SK-N-SH (cell line): Measurements from ENCODE around the gene RPL29. TPM values are rescaled to one million over a fixed set of nuclear protein-coding genes. Genes with fewer than 3 reads are reported as not detected.

Experiments used
- CTCF ChIA-PET: fragments of 300-600, 350-600 bp; formaldehyde crosslinking; extraction: SDS; loops from one replicate; lab custom pipeline; 2021; lab: Yijun Ruan, JAX
- POLR2A ChIA-PET: fragments of 350-600 bp; sonication (Branson Sonifier 250); formaldehyde crosslinking; extraction: SDS; loops from one replicate; lab custom pipeline; 2020; ENCODE audit warnings: antibody characterized with exemption, inconsistent platforms; lab: Yijun Ruan, JAX
- DNase-seq: peaks from one replicate; pipeline ENCODE4 v3.0.0; 2012
- H2AFZ ChIP-seq: fragments of 200-600 bp; sonication (generic); 2 replicates; pipeline ENCODE4 v1.8.1; 2016; ENCODE audit warnings: antibody characterized with exemption, mild to moderate bottlenecking, low read depth
- H3F3A ChIP-seq: fragments of 200-600 bp; sonication (generic); replicated peaks from 2 replicates; pipeline ENCODE3; 2016; ENCODE audit warnings: antibody characterized with exemption, mild to moderate bottlenecking; ENCODE audit not compliant: insufficient read depth
- H3K27ac ChIP-seq, 2 experiments: fragments of 200-500 bp in 1 of 2; fragments of 200-600 bp in 1 of 2; sonication (Bioruptor generic) in 1 of 2; sonication (generic), shearing (Covaris generic) in 1 of 2; 2 replicates each; pipeline versions ENCODE4 v1.5.1 to v1.6.1; 2014 to 2016; ENCODE audit warnings: low read depth in 2 of 2, inconsistent platforms in 1 of 2, low read length in 1 of 2, mild to moderate bottlenecking in 1 of 2, mixed read lengths in 1 of 2
- H3K27me3 ChIP-seq: fragments of 200-600 bp; sonication (generic), shearing (Covaris generic); 2 replicates; pipeline ENCODE4 v1.6.1; 2016; ENCODE audit warnings: mixed run types; ENCODE audit not compliant: insufficient read depth
- H3K36me3 ChIP-seq, 2 experiments: fragments of 200-500 bp in 1 of 2; fragments of 200-600 bp in 1 of 2; sonication (Bioruptor generic) in 1 of 2; sonication (generic) in 1 of 2; replicated peaks in 1 of 2; 2 replicates each; pipeline versions ENCODE3 to v1.5.1; 2014 to 2016; ENCODE audit warnings: low read length in 1 of 2, mild to moderate bottlenecking in 1 of 2; ENCODE audit not compliant: insufficient read depth in 2 of 2, control insufficient read depth in 1 of 2
- H3K4me1 ChIP-seq, 2 experiments: fragments of 200-500 bp in 1 of 2; fragments of 200-600 bp in 1 of 2; sonication (Bioruptor generic) in 1 of 2; sonication (generic), shearing (Covaris generic) in 1 of 2; 2 replicates each; pipeline versions ENCODE4 v1.5.1 to v1.6.1; 2014 to 2016; ENCODE audit warnings: low read depth in 1 of 2, low read length in 1 of 2, mixed run types in 1 of 2; ENCODE audit not compliant: insufficient read depth in 2 of 2, control insufficient read depth in 1 of 2
- H3K4me2 ChIP-seq: fragments of 200-600 bp; sonication (generic), shearing (Covaris generic); 2 replicates; pipeline ENCODE4 v1.6.1; 2017; ENCODE audit warnings: mixed run types
- H3K4me3 ChIP-seq, 2 experiments: fragments of 200-500 bp in 1 of 2; fragments of 200-600 bp in 1 of 2; sonication (Bioruptor generic) in 1 of 2; sonication (generic), shearing (Covaris generic) in 1 of 2; 2 replicates each; pipeline versions ENCODE4 v1.5.1 to v1.8.1; 2014 to 2016; ENCODE audit warnings: low read depth in 2 of 2, inconsistent platforms in 1 of 2, low read length in 1 of 2, mild to moderate bottlenecking in 1 of 2, mixed read lengths in 1 of 2, moderate library complexity in 1 of 2
- H3K79me2 ChIP-seq: fragments of 200-600 bp; sonication (generic); 2 replicates; pipeline ENCODE4 v1.8.1; 2017; ENCODE audit warnings: mild to moderate bottlenecking; ENCODE audit not compliant: insufficient read depth
- H3K9ac ChIP-seq: fragments of 200-600 bp; sonication (generic); 2 replicates; pipeline ENCODE4 v1.6.1; 2017; ENCODE audit warnings: mixed run types
- H3K9me2 ChIP-seq: fragments of 200-600 bp; sonication (generic); 2 replicates; pipeline ENCODE4 v1.6.1; 2017; ENCODE audit warnings: mixed run types
- H3K9me3 ChIP-seq: fragments of 200-600 bp; sonication (generic); 2 replicates; pipeline ENCODE4 v1.6.1; 2017; ENCODE audit warnings: mixed run types, mild to moderate bottlenecking, moderate library complexity
- H4K20me1 ChIP-seq: fragments of 200-600 bp; sonication (generic); 2 replicates; pipeline ENCODE4 v1.6.1; 2017; ENCODE audit warnings: mild to moderate bottlenecking, mixed run types; ENCODE audit not compliant: insufficient read depth
- CHD2 ChIP-seq: fragments of 150-350 bp; IDR thresholded peaks from 2 replicates; pipeline ENCODE4 v1.6.1; 2018; ENCODE audit warnings: low read length; ENCODE audit not compliant: partially characterized antibody
- EP300 ChIP-seq, 2 experiments: IDR thresholded peaks; 2 replicates each; pipeline versions ENCODE4 v1.4.0 to v1.6.1; 2012; ENCODE audit warnings: borderline replicate concordance in 1 of 2, low read depth in 1 of 2, low read length in 1 of 2
- FOXJ3 ChIP-seq: sonication (generic); formaldehyde crosslinking; IDR thresholded peaks from 2 replicates; pipeline ENCODE4 v1.5.1; 2020; ENCODE audit warnings: mild to moderate bottlenecking, missing genetic modification reagents
- FOXM1 ChIP-seq: IDR thresholded peaks from 2 replicates; pipeline ENCODE4 v1.4.0; 2012; ENCODE audit warnings: low read depth, mild to moderate bottlenecking
- JUND ChIP-seq: IDR thresholded peaks from 2 replicates; pipeline ENCODE4 v1.4.0; 2012
- MEF2A ChIP-seq: IDR thresholded peaks from 2 replicates; pipeline ENCODE4 v1.4.0; 2012; ENCODE audit warnings: low read depth, borderline replicate concordance
- MXI1 ChIP-seq: IDR thresholded peaks from 2 replicates; pipeline ENCODE4 v1.6.1; 2012; ENCODE audit warnings: mild to moderate bottlenecking, low read depth, low read length, improper control_type of control experiment
- RAD21 ChIP-seq: IDR thresholded peaks from 2 replicates; pipeline ENCODE4 v1.6.1; 2012; ENCODE audit warnings: mild to moderate bottlenecking, low read length
- REST ChIP-seq: IDR thresholded peaks from 2 replicates; pipeline ENCODE4 v1.6.1; 2012; ENCODE audit warnings: mild to moderate bottlenecking, low read depth, low read length, moderate library complexity
- USF1 ChIP-seq: IDR thresholded peaks from 2 replicates; pipeline ENCODE4 v1.4.0; 2012; ENCODE audit warnings: low read depth, borderline replicate concordance
- WGBS: methylation state at CpG from one replicate; pipeline ENCODE4 v1.1.6; 2017; ENCODE audit warnings: low lambda C conversion rate; 5-methylcytosine and 5-hydroxymethylcytosine counted together
- polyA plus RNA-seq, 3 experiments: library from polyadenylated mRNA; depleted of rRNA; stranded (reverse); fragments of >200 nt; gene quantifications; 2 replicates each; pipeline ENCODE4 v1.2.3, GENCODE V29; 2012

RPL29 gene
- polyA plus RNA-seq, 1 of the 3 experiments (the other 2 are of a cell fraction): 3,173 TPM

- TF ChIP-seq REST (no peak), USF1 (no peak), CHD2 (peak; percentile 88), JUND (no peak), FOXM1 (no peak)
Observed at GRCh38 chr3:52029053-52029452, 33.4 kb upstream of the RPL29 start (continued).

GRCh38 chr3:52028572-52028971, 32.9 kb upstream of the RPL29 start:
- Histone ChIP-seq H3K4me2 (no peak overlapping the region), H3K79me2 (no peaks in the 10 kb centered on the region), H4K20me1 (no peaks in the 10 kb centered on the region), H2AFZ (no peak overlapping the region), H3K27ac (peak overlapping the region in 1 of 2 experiments; percentile 100; a peak in 2 of 4 replicates), H3K36me3 (no peaks in the 10 kb centered on the region), H3K9me3 (no peaks in the 10 kb centered on the region), H3K4me3 (no peak overlapping the region), H3K4me1 (peaks cover 0 to 83% of the 10 kb centered on the region in 2 experiments; a peak in 2 of 4 replicates), H3K9me2 (no peaks in the 10 kb centered on the region), H3K27me3 (no peaks in the 10 kb centered on the region), H3F3A (no peaks in the 10 kb centered on the region), H3K9ac (no peak overlapping the region)
- 53% methylated on average over 5 of the region's 12 CpGs for WGBS
- POLR2A ChIA-PET: interaction anchor here (0.6 to 9.4 kb wide), 20 partner anchors 8 to 259 kb away, joined by 3 to 218 read pairs (median 6); partner anchors contain the start of genes DUSP7, GLYCTK and RPL29
- peak; percentile 85 for DNase-seq
- CTCF ChIA-PET: interaction anchor here (0.7 to 9.8 kb wide), 12 partner anchors 10 to 116 kb away, joined by 3 to 205 read pairs (median 6); partner anchors contain the start of gene DUSP7
- TF ChIP-seq MEF2A (no peak), FOXJ3 (CRISPR knock-in tag) (peak; percentile 74; the same call in 1 of the 2 replicates), RAD21 (peak; percentile 18), EP300 (IDR thresholded peaks at IDR 0.05; ENCODE audit: borderline replicate concordance in 1 of 2, low read depth in 1 of 2, low read length in 1 of 2) (peak in 1 of 2 experiments; percentile 64; a peak in 2 of 4 replicates), MXI1 (0 out of 2 replicates have a peak, but pooled peaks have one; percentile 24), JUND (no peak)
